ENCODE results near the gene WNT9B. TPM values are rescaled to one million over a fixed set of nuclear protein-coding genes. Genes with fewer than 3 reads are reported as not detected.

WNT9B gene
- total and polyA plus RNA-seq, 9 of the 15 experiments (the other 6 are each of a cell fraction or from before 2014, with no cell fraction given) = not detected

DNA sequence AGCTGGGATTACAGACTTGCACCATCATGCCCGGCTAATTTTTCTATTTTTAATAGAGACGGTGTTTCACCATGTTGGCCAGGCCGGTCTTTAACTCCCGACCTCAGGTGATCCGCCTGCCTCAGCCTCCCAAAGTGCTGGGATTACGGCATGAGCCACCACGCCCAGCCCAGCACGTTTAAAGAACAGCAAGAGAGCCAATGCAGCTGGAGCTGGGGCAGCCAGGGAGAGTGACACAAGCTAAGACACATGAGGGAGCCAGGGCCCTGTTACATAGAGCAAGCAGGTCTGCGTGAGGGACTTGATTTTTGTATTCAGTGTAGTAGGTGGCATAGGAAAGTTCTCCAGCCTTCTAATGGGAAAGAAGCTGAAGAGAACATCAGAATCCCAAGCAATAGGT lies 49.9 kb downstream of the WNT9B start (continued):
- TF ChIP-seq, protein P1, sequence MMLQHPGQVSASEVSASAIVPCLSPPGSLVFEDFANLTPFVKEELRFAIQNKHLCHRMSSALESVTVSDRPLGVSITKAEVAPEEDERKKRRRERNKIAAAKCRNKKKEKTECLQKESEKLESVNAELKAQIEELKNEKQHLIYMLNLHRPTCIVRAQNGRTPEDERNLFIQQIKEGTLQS (IDR thresholded peaks at IDR 0.05) = no peak
- TF ChIP-seq, protein P1 (CRISPR knock-in tag; conservative IDR thresholded peaks at IDR 0.05) = no peak
- TF ChIP-seq ZNF197 (CRISPR knock-in tag; IDR thresholded peaks at IDR 0.05; ENCODE audit: low read depth) (no peak), MYC (IDR thresholded peaks at IDR 0.05; ENCODE audit: low read depth, low read length) (no peak), MYC (CRISPR knock-in tag; IDR thresholded peaks at IDR 0.05; ENCODE audit: borderline replicate concordance, low read depth) (no peak), TFAM (CRISPR knock-in tag; conservative IDR thresholded peaks at IDR 0.05) (no peak), NONO (IDR thresholded peaks at IDR 0.05; ENCODE audit: low read depth in 2 of 2, low read length in 1 of 2) (no peak), SRSF1 (IDR thresholded peaks at IDR 0.05; ENCODE audit: low read depth, low read length) (no peak), POLR2AphosphoS2 (IDR thresholded peaks at IDR 0.05; ENCODE audit: low read length) (no peak), ETV1 (tag; conservative IDR thresholded peaks at IDR 0.05; ENCODE audit: low read depth) (no peak), ETV5 (CRISPR knock-in tag; IDR thresholded peaks at IDR 0.05; ENCODE audit: low read depth) (no peak), KLF10 (CRISPR knock-in tag; IDR thresholded peaks at IDR 0.05) (no peak)

Measured in K562 (cell line).